WTC11 (cell line): ENCODE measurements around the gene SIRT2.

Experiments used
- CBFB ChIP-seq: sonication (generic); formaldehyde crosslinking; IDR thresholded peaks from 2 replicates; pipeline ENCODE4 v1.8.1; 2022; ENCODE audit warnings: mild to moderate bottlenecking, low read depth, missing genetic modification reagents
- CTCF ChIP-seq: fragments of 200-600 bp; IDR thresholded peaks from 2 replicates; pipeline ENCODE4 v1.8.0; 2022; ENCODE audit warnings: antibody characterized with exemption
- E2F4 ChIP-seq: sonication (generic); formaldehyde crosslinking; IDR thresholded peaks from 2 replicates; pipeline ENCODE4 v1.8.1; 2022; ENCODE audit warnings: low read depth, mild to moderate bottlenecking, moderate library complexity, missing genetic modification reagents, borderline replicate concordance
- FOXJ3 ChIP-seq: sonication (generic); formaldehyde crosslinking; IDR thresholded peaks from 2 replicates; pipeline ENCODE4 v1.9.0; 2021; ENCODE audit warnings: missing genetic modification reagents, mild to moderate bottlenecking, borderline replicate concordance
- NR2C2 ChIP-seq: sonication (generic); formaldehyde crosslinking; IDR thresholded peaks from 2 replicates; pipeline ENCODE4 v1.8.0; 2022; ENCODE audit warnings: mild to moderate bottlenecking, missing genetic modification reagents
- NR3C1 ChIP-seq: sonication (generic); formaldehyde crosslinking; conservative IDR thresholded peaks from 2 replicates; pipeline ENCODE4 v1.8.1; 2023; ENCODE audit warnings: low read depth, mild to moderate bottlenecking, missing genetic modification reagents
- SP1 ChIP-seq: sonication (generic); formaldehyde crosslinking; conservative IDR thresholded peaks from 2 replicates; pipeline ENCODE4 v1.8.1; 2022; ENCODE audit warnings: missing genetic modification reagents
- USF2 ChIP-seq: sonication (generic); formaldehyde crosslinking; IDR thresholded peaks from 2 replicates; pipeline ENCODE4 v1.8.1; 2023; ENCODE audit warnings: mild to moderate bottlenecking, missing genetic modification reagents, moderate library complexity
- ZNF138 ChIP-seq: sonication (generic); formaldehyde crosslinking; conservative IDR thresholded peaks from 2 replicates; pipeline ENCODE4 v1.8.1; 2022; ENCODE audit warnings: mild to moderate bottlenecking, moderate library complexity, missing genetic modification reagents
- ZNF232 ChIP-seq: sonication (generic); formaldehyde crosslinking; IDR thresholded peaks from 2 replicates; pipeline ENCODE4 v1.8.0; 2022; ENCODE audit warnings: mild to moderate bottlenecking, missing genetic modification reagents
- ZNF263 ChIP-seq: sonication (generic); formaldehyde crosslinking; IDR thresholded peaks from 2 replicates; pipeline ENCODE4 v1.8.1; 2022; ENCODE audit warnings: low read depth, mild to moderate bottlenecking, moderate library complexity, missing genetic modification reagents
- ZNF416 ChIP-seq: fragments of 250-450 bp; sonication (Bioruptor Pico); IDR thresholded peaks from 2 replicates; pipeline ENCODE4 v1.9.0; 2021; ENCODE audit warnings: mild to moderate bottlenecking, inconsistent platforms

GRCh38 chr19:38841180-38841766 lies 58.1 kb downstream of the SIRT2 start:
- TF ChIP-seq USF2 (CRISPR knock-in tag) (no peak), ZNF263 (CRISPR knock-in tag) (no peak), CTCF (no peak), E2F4 (CRISPR knock-in tag) (no peak), ZNF232 (no peak), ZNF138 (CRISPR knock-in tag) (no peak), NR3C1 (CRISPR knock-in tag) (no peak), CBFB (no peak), FOXJ3 (no peak), ZNF416 (CRISPR knock-in tag) (no peak), SP1 (CRISPR knock-in tag) (no peak), NR2C2 (no peak)
